ENCODE results near the gene GNGT1. TPM values are rescaled to one million over a fixed set of nuclear protein-coding genes. Genes with fewer than 3 reads are reported as not detected.

GNGT1 gene
- total and polyA plus RNA-seq, 10 donors = not detected

DNA sequence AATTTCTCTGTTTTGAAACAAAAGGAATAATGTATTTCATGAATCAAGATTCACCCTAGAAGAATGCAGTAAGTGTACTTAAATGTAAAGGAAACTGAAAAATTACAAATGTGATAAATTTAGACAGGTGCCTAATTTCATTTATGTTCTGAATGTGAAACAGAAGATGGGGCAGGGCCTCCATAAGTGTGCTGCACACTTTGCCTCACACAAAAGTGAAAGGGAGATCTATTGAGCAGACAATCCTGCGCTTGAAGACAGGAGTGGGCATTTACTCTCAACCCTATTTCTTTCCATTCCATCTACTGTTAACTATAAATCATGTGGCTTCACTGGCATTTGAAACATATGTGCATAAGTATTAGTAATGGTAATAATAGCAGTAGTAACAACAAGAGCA lies 51.4 kb downstream of the GNGT1 start:
- Histone ChIP-seq H3K9me3 (no peaks in the 10 kb centered on the region), H3K4me1 (no peaks in the 10 kb centered on the region), H3K27ac (no peak overlapping the region), H3K36me3 (no peaks in the 10 kb centered on the region), H3K27me3 (replicated peaks in 1 of 7) (no peaks in the 10 kb centered on the region), H3K4me3 (no peak overlapping the region)
- DNase-seq = no peak
- WGBS, 5 donors = 89 to 98% (median 95%) methylated on average over 1 of the region's 1 CpG
- intact Hi-C loops (cut with DNase I; ENCODE audit: low total_unique reads) = no loop called here
- TF ChIP-seq POLR2A (IDR thresholded peaks at IDR 0.05) (no peak), POLR2AphosphoS5 (IDR thresholded peaks at IDR 0.05) (no peak)
- TF ChIP-seq, protein P1, sequence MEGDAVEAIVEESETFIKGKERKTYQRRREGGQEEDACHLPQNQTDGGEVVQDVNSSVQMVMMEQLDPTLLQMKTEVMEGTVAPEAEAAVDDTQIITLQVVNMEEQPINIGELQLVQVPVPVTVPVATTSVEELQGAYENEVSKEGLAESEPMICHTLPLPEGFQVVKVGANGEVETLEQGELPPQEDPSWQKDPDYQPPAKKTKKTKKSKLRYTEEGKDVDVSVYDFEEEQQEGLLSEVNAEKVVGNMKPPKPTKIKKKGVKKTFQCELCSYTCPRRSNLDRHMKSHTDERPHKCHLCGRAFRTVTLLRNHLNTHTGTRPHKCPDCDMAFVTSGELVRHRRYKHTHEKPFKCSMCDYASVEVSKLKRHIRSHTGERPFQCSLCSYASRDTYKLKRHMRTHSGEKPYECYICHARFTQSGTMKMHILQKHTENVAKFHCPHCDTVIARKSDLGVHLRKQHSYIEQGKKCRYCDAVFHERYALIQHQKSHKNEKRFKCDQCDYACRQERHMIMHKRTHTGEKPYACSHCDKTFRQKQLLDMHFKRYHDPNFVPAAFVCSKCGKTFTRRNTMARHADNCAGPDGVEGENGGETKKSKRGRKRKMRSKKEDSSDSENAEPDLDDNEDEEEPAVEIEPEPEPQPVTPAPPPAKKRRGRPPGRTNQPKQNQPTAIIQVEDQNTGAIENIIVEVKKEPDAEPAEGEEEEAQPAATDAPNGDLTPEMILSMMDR (IDR thresholded peaks at IDR 0.05 in 8 of 11, conservative IDR thresholded peaks at IDR 0.05 in 3 of 11) = no peak

DNA sequence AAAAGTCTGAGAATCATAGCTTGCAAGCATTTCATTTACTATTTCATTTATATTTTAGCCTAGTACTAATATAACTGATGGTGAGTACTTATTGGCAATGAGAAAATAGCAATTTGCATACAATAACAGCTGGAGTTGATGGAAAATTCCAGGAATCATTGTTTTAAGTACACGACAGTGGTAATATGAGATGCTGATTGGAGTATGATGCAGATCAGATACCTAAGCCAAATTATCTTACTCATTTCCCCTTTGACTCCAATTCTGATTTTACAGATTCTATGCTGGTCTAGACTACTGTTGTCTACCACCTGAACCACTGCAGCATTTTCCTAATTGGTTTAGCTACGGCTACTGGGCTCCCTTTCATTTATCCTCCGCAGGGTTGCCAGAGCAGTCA lies 51.8 kb downstream of the GNGT1 start:
- 86 to 97% (median 93%) methylated on average over 3 of the region's 3 CpGs for WGBS, 5 donors
- intact Hi-C loops (cut with DNase I; ENCODE audit: low total_unique reads) = no loop called here
- Histone ChIP-seq H3K9me3 (no peaks in the 10 kb centered on the region), H3K36me3 (no peaks in the 10 kb centered on the region), H3K4me3 (no peak overlapping the region), H3K27ac (no peak overlapping the region), H3K4me1 (no peaks in the 10 kb centered on the region), H3K27me3 (replicated peaks in 1 of 7) (no peaks in the 10 kb centered on the region)
- no peak for DNase-seq
- TF ChIP-seq POLR2A (IDR thresholded peaks at IDR 0.05) (no peak), POLR2AphosphoS5 (IDR thresholded peaks at IDR 0.05) (no peak)
- TF ChIP-seq, protein P1 (IDR thresholded peaks at IDR 0.05 in 8 of 11, conservative IDR thresholded peaks at IDR 0.05 in 3 of 11) = no peak

DNA sequence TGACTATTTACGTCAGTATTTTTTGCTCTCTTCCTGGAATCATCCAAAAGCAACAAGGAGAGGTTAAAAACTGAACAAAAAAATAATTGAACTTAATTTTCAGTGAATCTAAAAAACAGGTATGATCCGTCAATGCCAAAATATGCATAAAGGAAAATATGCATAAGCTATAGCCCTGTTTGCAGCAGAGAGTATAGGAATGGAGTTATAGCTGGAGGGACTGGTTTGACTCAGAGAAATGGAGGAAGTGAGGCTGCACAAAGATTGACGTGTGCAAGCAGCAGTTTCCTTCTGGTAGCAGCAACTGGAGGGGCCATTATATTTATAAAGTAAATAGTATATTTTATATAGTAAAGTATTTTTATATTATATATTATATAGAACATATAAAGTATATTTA lies 52.3 kb downstream of the GNGT1 start:
- no peaks in the 10 kb centered on the region for H3K27me3 ChIP-seq (replicated peaks in 1 of 7)
- no peaks in the 10 kb centered on the region for H3K9me3 ChIP-seq
- no peak for TF ChIP-seq POLR2AphosphoS5 (IDR thresholded peaks at IDR 0.05)
- TF ChIP-seq, protein P1 (IDR thresholded peaks at IDR 0.05 in 8 of 11, conservative IDR thresholded peaks at IDR 0.05 in 3 of 11) = no peak
- no peak for TF ChIP-seq POLR2A (IDR thresholded peaks at IDR 0.05)
- no peak for DNase-seq
- H3K4me1 ChIP-seq = no peaks in the 10 kb centered on the region
- WGBS, 5 donors = 73 to 81% (median 75%) methylated on average over 3 of the region's 3 CpGs
- no peaks in the 10 kb centered on the region for H3K36me3 ChIP-seq
- intact Hi-C loops (cut with DNase I; ENCODE audit: low total_unique reads) = no loop called here
- H3K4me3 ChIP-seq = no peak overlapping the region
- H3K27ac ChIP-seq = no peak overlapping the region

Small RNAs within 50 kb of the gene (small RNA-seq; reads per million reads assigned to genes)
- gene AC002076.2 = 0 reads per million in 4 donors

Other genes starting within 250 kb of the GNGT1 start
- 1 to 10 TPM in 6 of 7 donors, under 1 TPM in 1; 0.92 to 6.3 (median 1.9) TPM for gene TFPI2, start 15.8 kb upstream of the GNGT1 start, total RNA-seq
- 1 to 10 TPM; 1.1 to 1.2 (median 1.1) TPM for gene TFPI2, start 15.8 kb upstream of the GNGT1 start, polyA plus RNA-seq
- gene GNG11, start 15.2 kb downstream of the GNGT1 start, total RNA-seq = 10 to 100 TPM; 15.5 to 46.6 (median 32.2) TPM
- 10 to 100 TPM; 36.0 to 97.3 (median 38.0) TPM for gene GNG11, start 15.2 kb downstream of the GNGT1 start, polyA plus RNA-seq
- 10 to 100 TPM; 24.5 to 36.0 (median 26.8) TPM for gene BET1, start 97.8 kb downstream of the GNGT1 start, total RNA-seq
- 10 to 100 TPM; 21.7 to 33.7 (median 29.3) TPM for gene BET1, start 97.8 kb downstream of the GNGT1 start, polyA plus RNA-seq

All from spleen (tissue), 11 donors.